ENCODE measurements around the gene TRAK2. TPM values are rescaled to one million over a fixed set of nuclear protein-coding genes. Genes with fewer than 3 reads are reported as not detected.
A peak's percentile ranks its signal among the peaks of the same experiment; 100 is the strongest.

The TRAK2 gene
- total and polyA plus RNA-seq, 9 of the 15 experiments (the other 6 are each of a cell fraction or from before 2014, with no cell fraction given), result 3.4 to 10.4 (median 7.3) TPM

DNA sequence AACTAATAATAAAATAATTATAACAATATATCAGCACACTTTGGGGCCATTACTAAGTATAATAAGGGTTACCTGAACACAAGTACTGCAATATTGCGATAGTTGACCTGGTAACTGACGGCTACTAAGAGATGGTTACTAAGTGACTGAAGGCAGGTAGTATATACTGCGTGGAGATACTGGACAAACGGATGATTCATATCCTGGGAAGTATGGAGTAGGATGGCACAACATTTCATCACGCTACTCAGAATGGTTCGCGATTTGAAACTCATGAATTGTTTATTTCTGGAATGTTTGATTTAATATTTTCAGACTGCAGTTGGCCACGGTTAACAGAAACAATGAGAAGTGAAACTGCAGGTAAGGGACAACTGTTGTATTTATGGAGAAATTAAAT, 54.7 kb downstream of the TRAK2 start:
- intact Hi-C loops (cut with micrococcal nuclease), result no loop called here
- Histone ChIP-seq H3K9ac (ENCODE audit: insufficient read depth in 1 of 2, low read depth in 2 of 2, low read length in 2 of 2) (no peak overlapping the region), H3K79me2 (ENCODE audit: control insufficient read depth, insufficient read depth, low read length) (peaks cover 13% of the 10 kb centered on the region; the same call in 2 of the 3 replicates), H3K4me3 (no peak overlapping the region), H3K27me3 (ENCODE audit: control insufficient read depth in 2 of 2, insufficient read depth in 2 of 2, low read length in 2 of 2) (no peaks in the 10 kb centered on the region), H3K36me3 (ENCODE audit: control insufficient read depth, insufficient read depth, low read length) (peaks cover 61% of the 10 kb centered on the region), H3K4me1 (replicated peaks in 1 of 2; ENCODE audit: control insufficient read depth in 2 of 2, insufficient read depth in 2 of 2, low read length in 2 of 2) (no peaks in the 10 kb centered on the region), H2AFZ (ENCODE audit: low read depth, low read length) (no peak overlapping the region), H3K9me3 (replicated peaks; ENCODE audit: control insufficient read depth, insufficient read depth, low read depth, low read length) (no peaks in the 10 kb centered on the region), H3K9me1 (ENCODE audit: control insufficient read depth, insufficient read depth, low read length) (no peaks in the 10 kb centered on the region), H4K20me1 (replicated peaks; ENCODE audit: control insufficient read depth, insufficient read depth, low read length) (no peaks in the 10 kb centered on the region), H3K27ac (ENCODE audit: extremely low read depth, low read depth, low read length) (no peak overlapping the region), H3K4me2 (ENCODE audit: insufficient read depth, low read length) (no peak overlapping the region)
- 79% methylated on average over 7 of the region's 8 CpGs for WGBS (ENCODE audit: insufficient coverage, low coverage, missing lambda C conversion rate)
- in situ Hi-C loops (cut with MboI), result no loop called here
- ChIA-PET CTCF (ENCODE audit: low intra/inter-chr PET ratio) (no interaction called here), POLR2A (interaction anchor here (1.4 kb wide), 1 partner anchor 8 kb away, joined by 5 read pairs; no protein-coding TSS in a partner anchor)
- ATAC-seq, result no peak
- no peak for FAIRE-seq
- no peak for DNase-seq (ENCODE audit: extremely low read depth in 1 of 4, low spot score in 3 of 4)
- no TSS peak for BruUV-seq (replicated peaks)
- no peak for TF ChIP-seq ETV6 (IDR thresholded peaks at IDR 0.05; ENCODE audit: borderline replicate concordance in 1 of 2, low read depth in 2 of 2, low read length in 1 of 2)
- TF ChIP-seq ETV6 (CRISPR knock-in tag; IDR thresholded peaks at IDR 0.05; ENCODE audit: borderline replicate concordance), result no peak
- no peak for TF ChIP-seq CEBPG (CRISPR knock-in tag; IDR thresholded peaks at IDR 0.05)
- peak in 1 of 2 experiments; percentile 74; a peak in 2 of 4 replicates for TF ChIP-seq CEBPG (tag; conservative IDR thresholded peaks at IDR 0.05 in 1 of 2, IDR thresholded peaks at IDR 0.05 in 1 of 2)
- 0 out of 2 replicates have a peak, but pooled peaks have one; percentile 11 for TF ChIP-seq ATF3 (IDR thresholded peaks at IDR 0.05)
- no peak for TF ChIP-seq ATF3 (CRISPR knock-in tag; conservative IDR thresholded peaks at IDR 0.05)

Measured in K562 (cell line).